K562 (cell line): Measurements from ENCODE around the gene SETD4. TPM values are rescaled to one million over a fixed set of nuclear protein-coding genes. Genes with fewer than 3 reads are reported as not detected.
A peak's percentile ranks its signal among the peaks of the same experiment; 100 is the strongest.

ENCODE experiments used
- ATAC-seq: fragments of 200-7000 bp; cut with Tn5 transposase; 3 replicates; pipeline ENCODE4 v1.9.1; 2020; ENCODE audit warnings: moderate library complexity
- BruUV-seq: library from RNA; stranded (reverse); fragments of 400-500 nt; replicated peaks from 2 replicates; lab custom pipeline; 2021; lab: Mats Ljungman, UMichigan
- CTCF ChIA-PET: fragments of 300-600 bp; formaldehyde crosslinking; extraction: SDS; loops from one replicate; lab custom pipeline; 2021; ENCODE audit warnings: low intra/inter-chr PET ratio; lab: Yijun Ruan, JAX
- POLR2A ChIA-PET: fragments of 300-600, 350-650 bp; sonication (Branson Sonifier 250); formaldehyde crosslinking; extraction: SDS; loops from one replicate; lab custom pipeline; 2021; ENCODE audit warnings: antibody characterized with exemption, inconsistent platforms; lab: Yijun Ruan, JAX
- DNase-seq, 4 experiments: peaks; one replicate each; pipeline versions ENCODE4 v3.0.0 to v3.0.0-alpha.2; 2011 to 2018; ENCODE audit warnings: low spot score in 3 of 4, mixed read lengths in 3 of 4; ENCODE audit errors: extremely low read depth in 1 of 4
- FAIRE-seq: peaks from 2 replicates; lab custom pipeline; 2011; peaks lifted over from hg19 to GRCh38; lab: Jason Lieb, UNC
- H2AFZ ChIP-seq: 2 replicates; pipeline ENCODE4 v1.6.0; 2011; ENCODE audit warnings: low read depth, low read length, control low read depth, inconsistent platforms
- H3K27ac ChIP-seq: fragments of 200-600 bp; 3 replicates; pipeline ENCODE4 v1.8.0; 2011; ENCODE audit warnings: low read depth, mild to moderate bottlenecking, control low read depth, inconsistent platforms, low read length, moderate library complexity, mixed read lengths; ENCODE audit errors: extremely low read depth
- H3K27me3 ChIP-seq, 2 experiments: fragments of 300-600 bp in 1 of 2; 2 replicates in 1 of 2; 3 replicates in 1 of 2; pipeline versions ENCODE4 v1.6.0 to v1.8.0; 2011; ENCODE audit warnings: inconsistent platforms in 2 of 2, low read length in 2 of 2, mild to moderate bottlenecking in 1 of 2, mixed read lengths in 1 of 2, moderate library complexity in 1 of 2; ENCODE audit not compliant: control insufficient read depth in 2 of 2, insufficient read depth in 2 of 2
- H3K36me3 ChIP-seq: fragments of 300-600 bp; 3 replicates; pipeline ENCODE4 v1.8.0; 2011; ENCODE audit warnings: mild to moderate bottlenecking, low read length, inconsistent platforms; ENCODE audit not compliant: control insufficient read depth, insufficient read depth
- H3K4me1 ChIP-seq, 2 experiments: fragments of 200-600 bp in 1 of 2; replicated peaks in 1 of 2; 2 replicates in 1 of 2; 3 replicates in 1 of 2; pipeline versions ENCODE4 v1.5.1 to v1.8.0; 2011; ENCODE audit warnings: inconsistent platforms in 2 of 2, low read length in 2 of 2, mild to moderate bottlenecking in 1 of 2, mixed read lengths in 1 of 2, moderate library complexity in 1 of 2; ENCODE audit not compliant: control insufficient read depth in 2 of 2, insufficient read depth in 2 of 2
- H3K4me2 ChIP-seq: 2 replicates; pipeline ENCODE4 v1.6.1; 2011; ENCODE audit warnings: low read length, control low read depth, inconsistent platforms, mixed read lengths; ENCODE audit not compliant: insufficient read depth
- H3K4me3 ChIP-seq: fragments of 200-600 bp; sonication (generic), shearing (Covaris generic); 2 replicates; pipeline ENCODE4 v1.5.1; 2016; ENCODE audit warnings: control low read depth, inconsistent platforms
- H3K79me2 ChIP-seq: fragments of 200-600 bp; 3 replicates; pipeline ENCODE4 v1.8.0; 2011; ENCODE audit warnings: low read length, inconsistent platforms; ENCODE audit not compliant: control insufficient read depth, insufficient read depth
- H3K9ac ChIP-seq, 2 experiments: 2 replicates each; pipeline versions ENCODE4 v1.6.0 to v1.6.1; 2011; ENCODE audit warnings: low read depth in 2 of 2, low read length in 2 of 2, control low read depth in 1 of 2, inconsistent platforms in 1 of 2, mild to moderate bottlenecking in 1 of 2, mixed read lengths in 1 of 2; ENCODE audit not compliant: insufficient read depth in 1 of 2
- H3K9me1 ChIP-seq: one replicate; pipeline ENCODE4 v1.6.0; 2011; ENCODE audit warnings: inconsistent platforms, mild to moderate bottlenecking, low read length, moderate library complexity; ENCODE audit not compliant: control insufficient read depth, insufficient read depth
- H3K9me3 ChIP-seq: replicated peaks from 2 replicates; pipeline ENCODE4 v1.5.1; 2011; ENCODE audit warnings: low read depth, low read length, inconsistent platforms; ENCODE audit not compliant: control insufficient read depth, insufficient read depth
- H4K20me1 ChIP-seq: replicated peaks from 2 replicates; pipeline ENCODE4 v1.6.1; 2011; ENCODE audit warnings: low read length, inconsistent platforms, mixed read lengths; ENCODE audit not compliant: control insufficient read depth, insufficient read depth
- FOS ChIP-seq: IDR thresholded peaks from 3 replicates; pipeline ENCODE4 v1.6.1; 2011; ENCODE audit not compliant: insufficient read length; ENCODE audit errors: extremely low read depth
- GATAD2B ChIP-seq: fragments of 450-650 bp; IDR thresholded peaks from 2 replicates; pipeline ENCODE4 v1.6.1; 2017; ENCODE audit warnings: mild to moderate bottlenecking, borderline replicate concordance
- POLR2G ChIP-seq: fragments of 200-400 bp; formaldehyde crosslinking; IDR thresholded peaks from 2 replicates; pipeline ENCODE4 v1.6.1; 2017; ENCODE audit warnings: low read depth, mild to moderate bottlenecking, antibody characterized with exemption, low read length, moderate library complexity
- SMAD1 ChIP-seq: fragments of 150-350 bp; IDR thresholded peaks from 2 replicates; pipeline ENCODE4 v1.6.1; 2014; ENCODE audit warnings: low read length, low read depth; ENCODE audit not compliant: partially characterized antibody
- WGBS: fragments of 100-300 bp; shearing (Covaris generic); methylation state at CpG from one replicate; pipeline ENCODE4 v1.1.6; 2016; ENCODE audit warnings: low coverage, mixed read lengths; ENCODE audit not compliant: insufficient coverage; ENCODE audit errors: missing lambda C conversion rate; 5-methylcytosine and 5-hydroxymethylcytosine counted together
- in situ Hi-C: fragments of 300-500 bp; cut with MboI; formaldehyde crosslinking; loops from 4 replicates; pipeline ENCODE4 v1.15.0; 2018; ENCODE audit warnings: inconsistent platforms, mixed read lengths
- intact Hi-C: fragments of 100-400 bp; cut with micrococcal nuclease; formaldehyde crosslinking; loops from 2 replicates; pipeline ENCODE4 v1.14.2; 2022
- polyA plus RNA-seq, 8 experiments: library from polyadenylated mRNA; depleted of rRNA in 4 of 8; stranded (reverse) in 5 of 8; unstranded in 3 of 8; fragments of >200 nt; fragmentation: Nextera tagmentation in 2 of 8; fragmentation: Illumina TruSeq in 1 of 8; extraction: Ambion mirVana in 2 of 8; extraction: Trizol in 1 of 8; gene quantifications; 2 replicates each; pipeline versions ENCODE4 v1.2.1 to v1.2.3, GENCODE V29; 2011 to 2014; ENCODE audit warnings: inconsistent platforms in 1 of 8, missing spikeins in 1 of 8
- total RNA-seq, 7 experiments: library from RNA; depleted of rRNA in 6 of 7; stranded (reverse); fragments of >200 nt in 6 of 7; fragmentation: Illumina TruSeq in 2 of 7; extraction: Trizol in 2 of 7; gene quantifications; 2 replicates each; pipeline versions ENCODE4 v1.2.1 to v1.2.3, GENCODE V29; 2011 to 2021; ENCODE audit warnings: low replicate concordance in 1 of 7
- TF ChIP-seq, protein P1 (sequence below): sonication (generic); formaldehyde crosslinking; IDR thresholded peaks from 2 replicates; pipeline ENCODE4 v1.8.0; 2022; ENCODE audit warnings: mild to moderate bottlenecking, missing genetic modification reagents

SETD4 gene
- total and polyA plus RNA-seq, 9 of the 15 experiments (the other 6 are each of a cell fraction or from before 2014, with no cell fraction given), result 16.1 to 51.3 (median 25.7) TPM

DNA sequence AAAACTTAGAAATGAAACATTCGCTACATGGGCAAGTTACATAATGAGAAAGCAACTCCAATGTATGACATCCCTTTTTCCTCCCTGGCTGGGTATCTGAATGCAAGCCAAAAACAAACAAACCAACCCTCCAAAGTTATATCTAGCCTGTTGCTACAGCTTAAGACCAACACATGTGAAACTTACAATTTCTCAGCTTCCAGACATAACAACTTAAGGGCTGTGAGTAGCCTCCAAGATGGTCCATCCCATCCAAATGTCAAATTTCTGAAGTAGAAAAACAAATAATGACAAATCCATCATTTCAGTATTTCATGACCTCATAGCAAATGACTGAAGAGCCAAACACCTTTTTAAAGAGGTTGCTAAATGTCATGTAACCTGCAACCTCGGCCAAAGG lies 19.9 kb downstream of the SETD4 start:
- Histone ChIP-seq H3K27ac (no peak overlapping the region), H3K4me1 (no peaks in the 10 kb centered on the region; a peak in 1 of 5 replicates), H3K79me2 (no peaks in the 10 kb centered on the region), H3K9me1 (no peaks in the 10 kb centered on the region), H4K20me1 (no peaks in the 10 kb centered on the region), H3K4me3 (no peak overlapping the region), H3K9ac (no peak overlapping the region), H3K36me3 (peaks cover 85% of the 10 kb centered on the region), H3K4me2 (no peak overlapping the region), H3K9me3 (no peaks in the 10 kb centered on the region), H3K27me3 (no peaks in the 10 kb centered on the region), H2AFZ (no peak overlapping the region)
- no peak for DNase-seq
- no peak for FAIRE-seq
- ChIA-PET POLR2A (interaction anchor here (0.9 to 1.1 kb wide), 2 partner anchors 15 to 20 kb away, joined by 3 to 4 read pairs; partner anchors contain the start of gene SETD4), CTCF (no interaction called here)
- no peak for ATAC-seq
- in situ Hi-C loops, result no loop called here
- intact Hi-C loops, result no loop called here
- TF ChIP-seq GATAD2B (no peak), FOS (no peak)
- TF ChIP-seq, protein P1, sequence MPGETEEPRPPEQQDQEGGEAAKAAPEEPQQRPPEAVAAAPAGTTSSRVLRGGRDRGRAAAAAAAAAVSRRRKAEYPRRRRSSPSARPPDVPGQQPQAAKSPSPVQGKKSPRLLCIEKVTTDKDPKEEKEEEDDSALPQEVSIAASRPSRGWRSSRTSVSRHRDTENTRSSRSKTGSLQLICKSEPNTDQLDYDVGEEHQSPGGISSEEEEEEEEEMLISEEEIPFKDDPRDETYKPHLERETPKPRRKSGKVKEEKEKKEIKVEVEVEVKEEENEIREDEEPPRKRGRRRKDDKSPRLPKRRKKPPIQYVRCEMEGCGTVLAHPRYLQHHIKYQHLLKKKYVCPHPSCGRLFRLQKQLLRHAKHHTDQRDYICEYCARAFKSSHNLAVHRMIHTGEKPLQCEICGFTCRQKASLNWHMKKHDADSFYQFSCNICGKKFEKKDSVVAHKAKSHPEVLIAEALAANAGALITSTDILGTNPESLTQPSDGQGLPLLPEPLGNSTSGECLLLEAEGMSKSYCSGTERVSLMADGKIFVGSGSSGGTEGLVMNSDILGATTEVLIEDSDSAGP, result no peak
- BruUV-seq, result no TSS peak
- 80% methylated on average over 2 of the region's 2 CpGs for WGBS

DNA sequence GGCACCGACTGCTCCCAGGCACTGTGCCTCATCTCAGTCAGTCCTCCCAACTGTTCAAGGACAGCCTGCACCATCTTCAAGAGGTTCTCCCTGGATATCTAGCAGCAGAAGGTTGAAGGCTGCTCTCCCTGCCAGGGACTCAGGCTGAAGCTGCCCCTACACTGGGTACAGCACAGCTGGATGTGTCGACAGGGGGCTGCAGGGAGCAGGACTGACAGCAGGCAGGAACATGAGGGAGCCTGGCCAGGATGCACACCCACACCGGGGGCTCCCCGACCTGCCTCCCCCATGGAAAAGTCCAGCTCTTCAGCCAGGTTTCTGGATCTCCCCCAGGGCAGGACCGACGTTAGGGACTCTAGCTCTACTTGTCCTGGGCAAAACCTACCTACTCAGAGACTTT lies 20.5 kb downstream of the SETD4 start:
- DNase-seq (no peak), ATAC-seq (no peak), FAIRE-seq (no peak)
- H3K9me3 ChIP-seq, result no peaks in the 10 kb centered on the region
- peak overlapping the region in 1 of 2 experiments; percentile 73; a peak in 1 of 4 replicates for H3K9ac ChIP-seq
- peaks cover 84% of the 10 kb centered on the region for H3K36me3 ChIP-seq
- in situ Hi-C loops, result no loop called here
- POLR2A ChIA-PET, result interaction anchor here (0.9 to 1.1 kb wide), 2 partner anchors 15 to 20 kb away, joined by 3 to 4 read pairs; partner anchors contain the start of gene SETD4
- no peak overlapping the region for H2AFZ ChIP-seq
- no peak overlapping the region for H3K27ac ChIP-seq
- intact Hi-C loops, result no loop called here
- H3K4me1 ChIP-seq, result no peaks in the 10 kb centered on the region; a peak in 1 of 5 replicates
- WGBS, result 82% methylated on average over 6 of the region's 6 CpGs
- H3K4me3 ChIP-seq, result no peak overlapping the region
- H3K9me1 ChIP-seq, result no peaks in the 10 kb centered on the region
- H4K20me1 ChIP-seq, result no peaks in the 10 kb centered on the region
- TF ChIP-seq SMAD1 (no peak), POLR2G (0 out of 2 replicates have a peak, but pooled peaks have one; percentile 26)
- H3K4me2 ChIP-seq, result no peak overlapping the region
- CTCF ChIA-PET, result no interaction called here
- H3K27me3 ChIP-seq, result no peaks in the 10 kb centered on the region
- H3K79me2 ChIP-seq, result no peaks in the 10 kb centered on the region
- no TSS peak for BruUV-seq
